GM19328 (cell line): Measurements from ENCODE around the gene CD101.
"Not testable (repeated sequence)": the region's sequence is repeated elsewhere in the genome, so short reads cannot be mapped to it uniquely, and the experiment has no call there.

ENCODE experiments used
- ATAC-seq: cut with Tn5 transposase; IDR thresholded peaks from one replicate; pipeline ENCODE4 v1.9.1; 2021; ENCODE audit warnings: mild to moderate bottlenecking, moderate library complexity; ENCODE audit not compliant: unreplicated experiment

CD101 gene

GRCh38 chr1:117001254-117001927, at the start of gene CD101:
Gene CD101, plus strand, starts transcription at chr1:117001760. Its CDS starts 58 bp downstream, at chr1:117001818.
- peak; percentile 96 for ATAC-seq

GRCh38 chr1:116952738-116953275, 48.8 kb upstream of the CD101 start:
- no peak for ATAC-seq

- ATAC-seq = no peak
Observed at GRCh38 chr1:116954440-116954839, 47.1 kb upstream of the CD101 start.

- ATAC-seq = no peak
Observed at GRCh38 chr1:116956378-116956777, 45.2 kb upstream of the CD101 start.

GRCh38 chr1:116957646-116958045, 43.9 kb upstream of the CD101 start:
- ATAC-seq = no peak

GRCh38 chr1:116958110-116958509, 43.5 kb upstream of the CD101 start:
- no peak for ATAC-seq

- no peak for ATAC-seq
Observed at GRCh38 chr1:116958977-116959376, 42.6 kb upstream of the CD101 start.

- no peak for ATAC-seq
Observed at GRCh38 chr1:116961606-116962005, 40.0 kb upstream of the CD101 start.

- ATAC-seq = no peak
Observed at GRCh38 chr1:116962987-116963639, 38.4 kb upstream of the CD101 start.

GRCh38 chr1:116966791-116967190, 34.8 kb upstream of the CD101 start:
- no peak for ATAC-seq

GRCh38 chr1:116968724-116969123, 32.8 kb upstream of the CD101 start:
- ATAC-seq = no peak

GRCh38 chr1:116971258-116971860, 30.2 kb upstream of the CD101 start:
- no peak for ATAC-seq

- ATAC-seq = no peak
Observed at GRCh38 chr1:116971965-116972673, 29.4 kb upstream of the CD101 start.

GRCh38 chr1:116972674-116973030, 28.9 kb upstream of the CD101 start:
- ATAC-seq = no peak

GRCh38 chr1:116980309-116980708, 21.3 kb upstream of the CD101 start:
- ATAC-seq = not testable (repeated sequence)

GRCh38 chr1:116981521-116982037, 20.0 kb upstream of the CD101 start:
- no peak for ATAC-seq

- no peak for ATAC-seq
Observed at GRCh38 chr1:116982319-116983004, 19.1 kb upstream of the CD101 start.

- ATAC-seq = no peak
Observed at GRCh38 chr1:116983112-116983511, 18.4 kb upstream of the CD101 start.

GRCh38 chr1:116983678-116984077, 17.9 kb upstream of the CD101 start:
- ATAC-seq = no peak

- ATAC-seq = no peak
Observed at GRCh38 chr1:116984406-116985160, 17.0 kb upstream of the CD101 start.
